DOHH2 (cell line): ENCODE data around the gene FTCDNL1.

ENCODE experiments used
- H3F3A ChIP-seq: fragments of 200-600 bp; sonication (generic), shearing (Covaris generic); 2 replicates; pipeline ENCODE4 v1.6.0; 2016; ENCODE audit warnings: antibody characterized with exemption, mild to moderate bottlenecking; ENCODE audit not compliant: control insufficient read depth, insufficient read depth
- H3K27ac ChIP-seq: fragments of 200-600 bp; sonication (generic); 2 replicates; pipeline ENCODE4 v1.5.1; 2014; ENCODE audit warnings: low read depth, mild to moderate bottlenecking, low read length, moderate library complexity
- H3K27me3 ChIP-seq: fragments of 200-600 bp; sonication (generic); 2 replicates; pipeline ENCODE4 v1.6.1; 2014; ENCODE audit warnings: mild to moderate bottlenecking, low read length, mixed read lengths; ENCODE audit not compliant: control insufficient read depth
- H3K36me3 ChIP-seq: fragments of 200-600 bp; sonication (generic); 2 replicates; pipeline ENCODE4 v1.6.1; 2014; ENCODE audit warnings: mild to moderate bottlenecking, low read length, moderate library complexity, mixed read lengths; ENCODE audit not compliant: control insufficient read depth
- H3K4me1 ChIP-seq: fragments of 200-600 bp; sonication (generic); 2 replicates; pipeline ENCODE4 v1.6.1; 2014; ENCODE audit warnings: mild to moderate bottlenecking, low read length, mixed read lengths; ENCODE audit not compliant: control insufficient read depth
- H3K4me2 ChIP-seq: fragments of 200-600 bp; sonication (generic); 2 replicates; pipeline ENCODE4 v1.6.0; 2014; ENCODE audit warnings: mild to moderate bottlenecking, low read length, moderate library complexity
- H3K4me3 ChIP-seq: fragments of 200-600 bp; sonication (generic); 2 replicates; pipeline ENCODE4 v1.5.1; 2014; ENCODE audit warnings: mild to moderate bottlenecking, low read length, mixed read lengths
- H3K79me2 ChIP-seq: fragments of 200-600 bp; sonication (generic); 2 replicates; pipeline ENCODE4 v1.6.1; 2014; ENCODE audit warnings: mild to moderate bottlenecking, low read length, mixed read lengths; ENCODE audit not compliant: control insufficient read depth
- H3K9me2 ChIP-seq: fragments of 200-600 bp; sonication (generic); replicated peaks from 2 replicates; pipeline ENCODE4 v1.6.1; 2014; ENCODE audit warnings: mild to moderate bottlenecking, low read length, mixed read lengths; ENCODE audit not compliant: control insufficient read depth
- H3K9me3 ChIP-seq: fragments of 200-600 bp; sonication (generic); 2 replicates; pipeline ENCODE4 v1.6.1; 2014; ENCODE audit warnings: antibody characterized with exemption, low read length, mixed read lengths; ENCODE audit not compliant: control insufficient read depth, insufficient read depth
- H4K20me1 ChIP-seq: fragments of 200-600 bp; sonication (generic); 2 replicates; pipeline ENCODE4 v1.6.0; 2014; ENCODE audit warnings: low read depth, mild to moderate bottlenecking, antibody characterized with exemption, low read length, moderate library complexity; ENCODE audit not compliant: control insufficient read depth, insufficient read depth
- CTCF ChIP-seq: fragments of 200-600 bp; sonication (generic); IDR thresholded peaks from one replicate; pipeline ENCODE4 v1.5.1; 2014; ENCODE audit warnings: antibody characterized with exemption, mild to moderate bottlenecking, low read depth, low read length; ENCODE audit not compliant: poor library complexity, severe bottlenecking
- EZH2phosphoT487 ChIP-seq: fragments of 200-600 bp; sonication (generic); IDR thresholded peaks from 2 replicates; pipeline ENCODE4 v1.6.1; 2017; ENCODE audit warnings: borderline replicate concordance, mild to moderate bottlenecking, antibody characterized with exemption, low read length, moderate library complexity, mixed read lengths

FTCDNL1 gene

GRCh38 chr2:199883474-199884212, 32.7 kb upstream of the FTCDNL1 start:
- no peak for TF ChIP-seq EZH2phosphoT487
- TF ChIP-seq CTCF, result no peak
- H3F3A ChIP-seq, result no peaks in the 10 kb centered on the region
- no peaks in the 10 kb centered on the region for H3K36me3 ChIP-seq
- H3K27me3 ChIP-seq, result no peaks in the 10 kb centered on the region
- no peaks in the 10 kb centered on the region for H4K20me1 ChIP-seq
- no peak overlapping the region for H3K4me2 ChIP-seq
- no peaks in the 10 kb centered on the region for H3K79me2 ChIP-seq
- no peak overlapping the region for H3K27ac ChIP-seq
- H3K9me2 ChIP-seq, result no peaks in the 10 kb centered on the region
- no peaks in the 10 kb centered on the region for H3K4me1 ChIP-seq
- no peak overlapping the region for H3K4me3 ChIP-seq
- no peaks in the 10 kb centered on the region; the same call in 1 of the 2 replicates for H3K9me3 ChIP-seq

- Histone ChIP-seq H3K9me3 (no peaks in the 10 kb centered on the region; the same call in 1 of the 2 replicates), H3F3A (no peaks in the 10 kb centered on the region), H3K36me3 (no peaks in the 10 kb centered on the region), H3K4me1 (no peaks in the 10 kb centered on the region), H3K4me3 (no peak overlapping the region), H3K27me3 (no peaks in the 10 kb centered on the region), H3K79me2 (no peaks in the 10 kb centered on the region), H3K27ac (no peak overlapping the region), H3K9me2 (no peaks in the 10 kb centered on the region), H4K20me1 (no peaks in the 10 kb centered on the region), H3K4me2 (no peak overlapping the region)
- TF ChIP-seq CTCF (no peak), EZH2phosphoT487 (no peak)
Measured at GRCh38 chr2:199882667-199883066, 31.7 kb upstream of the FTCDNL1 start.

GRCh38 chr2:199875400-199875799, 24.4 kb upstream of the FTCDNL1 start:
- Histone ChIP-seq H3K4me2 (no peak overlapping the region), H3K4me1 (no peaks in the 10 kb centered on the region), H3K27ac (no peak overlapping the region), H3K9me3 (peaks cover 5% of the 10 kb centered on the region; the same call in 1 of the 2 replicates), H3K36me3 (no peaks in the 10 kb centered on the region), H3K9me2 (no peaks in the 10 kb centered on the region), H3F3A (no peaks in the 10 kb centered on the region), H3K4me3 (no peak overlapping the region), H4K20me1 (no peaks in the 10 kb centered on the region), H3K79me2 (no peaks in the 10 kb centered on the region), H3K27me3 (no peaks in the 10 kb centered on the region)
- no peak for TF ChIP-seq CTCF
